Adipocyte (in vitro differentiated cells): Measurements from ENCODE around the gene LENEP.

Experiments
- DNase-seq: peaks from one replicate; pipeline ENCODE4 v3.0.0-alpha.2; 2015; ENCODE audit warnings: low read depth
- H3K27me3 ChIP-seq: replicated peaks from 2 replicates; pipeline ENCODE4 v1.7.0; 2013; ENCODE audit warnings: mild to moderate bottlenecking, low read length, moderate library complexity; ENCODE audit not compliant: control insufficient read depth, insufficient read depth
- H3K36me3 ChIP-seq: 2 replicates; pipeline ENCODE4 v1.7.0; 2013; ENCODE audit warnings: low read length, mild to moderate bottlenecking, moderate library complexity; ENCODE audit not compliant: control insufficient read depth, insufficient read depth, severe bottlenecking
- H3K4me1 ChIP-seq: 2 replicates; pipeline ENCODE4 v1.7.0; 2013; ENCODE audit warnings: mild to moderate bottlenecking, low read length, moderate library complexity; ENCODE audit not compliant: control insufficient read depth, insufficient read depth
- H3K4me3 ChIP-seq: 2 replicates; pipeline ENCODE4 v1.7.0; 2013; ENCODE audit warnings: mild to moderate bottlenecking, low read length, moderate library complexity
- H3K9ac ChIP-seq: 2 replicates; pipeline ENCODE4 v1.7.0; 2013; ENCODE audit warnings: mild to moderate bottlenecking, low read length, moderate library complexity
- H3K9me3 ChIP-seq: 2 replicates; pipeline ENCODE4 v1.7.0; 2013; ENCODE audit warnings: mild to moderate bottlenecking, low read length, moderate library complexity; ENCODE audit not compliant: control insufficient read depth

LENEP gene, protein sequence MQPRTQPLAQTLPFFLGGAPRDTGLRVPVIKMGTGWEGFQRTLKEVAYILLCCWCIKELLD

DNA sequence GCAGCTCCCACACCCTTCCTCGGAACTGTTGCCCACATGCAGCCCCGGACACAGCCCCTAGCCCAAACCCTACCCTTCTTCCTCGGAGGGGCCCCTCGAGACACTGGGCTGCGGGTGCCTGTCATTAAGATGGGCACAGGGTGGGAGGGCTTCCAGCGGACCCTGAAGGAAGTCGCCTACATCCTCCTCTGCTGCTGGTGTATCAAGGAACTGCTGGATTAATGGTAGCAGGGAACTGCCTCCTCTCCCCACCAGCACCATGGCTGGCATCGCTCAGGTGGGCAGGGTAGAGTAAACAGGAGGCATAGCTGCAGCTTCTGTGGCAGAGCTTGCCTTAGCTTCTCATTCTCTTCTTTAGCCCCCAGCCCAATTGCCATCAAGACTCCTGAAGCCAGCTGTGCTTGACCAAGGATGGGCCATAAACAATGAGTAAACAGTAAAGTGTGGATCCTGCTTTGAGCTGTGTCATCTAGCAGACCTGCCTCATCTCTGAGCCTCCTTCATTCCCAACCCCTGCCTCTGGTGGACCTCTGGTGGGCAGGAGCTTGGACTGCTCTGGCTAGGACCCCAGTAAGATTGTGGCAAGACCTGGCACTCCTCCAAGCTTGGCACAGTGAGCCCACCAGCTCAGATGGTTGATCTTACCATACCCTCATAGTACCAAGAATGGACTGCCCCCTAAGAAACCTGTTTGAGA is at the start of gene LENEP:
TSS of gene LENEP (plus strand) at position 15 of the 697 bp plus-strand sequence. CDS start at position 37, 22 bp downstream.
- no peaks in the 10 kb centered on the region for H3K27me3 ChIP-seq
- peaks cover 15% of the 10 kb centered on the region for H3K36me3 ChIP-seq
- peak within 1 kb of the TSS; percentile 43 for H3K9ac ChIP-seq
- H3K9me3 ChIP-seq = no peaks in the 10 kb centered on the region
- no peak within 1 kb of the TSS for H3K4me3 ChIP-seq
- DNase-seq = no peak
- H3K4me1 ChIP-seq = peaks cover 16% of the 10 kb centered on the region

DNA sequence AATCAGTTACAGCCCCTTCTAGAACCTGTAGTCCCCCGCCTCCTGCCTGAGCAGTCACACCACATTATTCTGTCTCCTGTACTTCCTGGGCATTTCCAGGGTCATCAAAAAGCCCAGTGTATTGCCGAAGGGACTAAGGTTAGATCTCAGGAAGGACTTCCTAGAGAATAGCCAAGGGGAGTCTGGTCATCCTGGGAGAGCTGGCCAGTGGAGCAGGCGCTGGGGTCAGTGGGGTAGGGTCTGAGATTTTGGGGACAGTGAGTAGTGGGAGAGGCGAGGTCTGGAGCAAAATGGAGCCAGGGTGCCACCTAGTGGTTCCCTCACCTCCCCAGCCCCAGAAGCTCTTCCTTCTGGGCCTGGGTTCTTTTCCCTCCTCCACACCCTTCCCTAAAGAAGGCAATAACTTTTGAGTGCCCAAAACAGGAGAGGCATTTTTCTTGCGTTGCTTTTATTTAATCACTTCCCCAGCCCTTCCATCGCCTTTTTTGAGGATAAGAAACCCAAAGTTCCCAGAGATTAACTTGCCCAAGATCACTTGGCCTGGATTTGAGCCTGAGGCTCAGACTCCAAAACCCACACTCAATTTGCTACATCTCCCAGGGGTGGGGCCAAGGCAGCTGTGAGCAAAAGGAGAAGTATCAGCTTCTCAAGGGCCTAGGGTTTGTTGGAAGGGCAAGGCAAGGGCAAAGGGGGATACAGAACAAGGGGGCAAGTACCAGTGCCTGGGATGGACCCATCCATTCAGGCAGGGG is 49.6 kb upstream of the LENEP start:
- H3K4me3 ChIP-seq = no peak overlapping the region
- H3K9ac ChIP-seq = peak overlapping the region; percentile 61
- peaks cover 6% of the 10 kb centered on the region for H3K36me3 ChIP-seq
- peak; percentile 73 for DNase-seq
- H3K4me1 ChIP-seq = peaks cover 58% of the 10 kb centered on the region
- no peaks in the 10 kb centered on the region for H3K27me3 ChIP-seq
- no peaks in the 10 kb centered on the region for H3K9me3 ChIP-seq

DNA sequence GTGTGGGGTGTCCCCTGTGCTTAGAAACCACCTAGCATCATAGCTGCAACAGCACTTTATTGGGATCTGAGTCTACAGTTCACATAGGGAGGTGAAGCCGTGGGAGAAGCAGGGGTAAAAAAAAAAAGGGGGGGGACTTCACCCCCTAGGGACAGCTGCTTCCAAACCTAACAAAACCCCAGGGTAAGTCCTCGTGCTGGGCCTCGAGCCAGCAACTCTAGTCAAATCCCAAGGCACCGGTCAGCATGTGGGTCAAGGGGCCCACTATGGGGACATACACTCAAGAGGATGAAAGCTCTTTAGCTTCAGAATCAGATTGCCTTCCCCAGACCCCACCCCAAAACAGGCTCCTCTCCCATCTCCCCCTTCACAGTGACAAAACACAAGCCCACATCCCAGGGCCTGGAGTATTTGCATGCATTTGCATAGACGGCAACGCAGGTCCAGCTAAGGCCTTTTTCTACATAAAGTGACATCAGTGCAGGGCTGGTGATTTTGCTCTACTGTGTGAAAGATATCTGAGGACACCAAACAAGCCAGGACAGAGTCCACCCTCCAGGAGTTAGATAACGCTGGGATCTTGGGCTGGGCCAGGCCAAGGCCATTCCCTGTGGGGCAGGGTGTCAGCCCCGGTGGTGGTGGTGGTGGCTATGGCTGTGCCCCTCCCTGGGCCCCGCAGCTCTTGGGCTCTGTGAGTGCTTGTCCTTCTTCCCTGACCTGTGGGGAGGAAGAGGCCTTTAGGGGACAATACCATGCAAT is 48.8 kb upstream of the LENEP start:
- peaks cover 6% of the 10 kb centered on the region for H3K36me3 ChIP-seq
- H3K4me1 ChIP-seq = peaks cover 57% of the 10 kb centered on the region
- DNase-seq = peak; percentile 38
- peak overlapping the region; percentile 61 for H3K9ac ChIP-seq
- no peak overlapping the region for H3K4me3 ChIP-seq
- no peaks in the 10 kb centered on the region for H3K9me3 ChIP-seq
- H3K27me3 ChIP-seq = no peaks in the 10 kb centered on the region

DNA sequence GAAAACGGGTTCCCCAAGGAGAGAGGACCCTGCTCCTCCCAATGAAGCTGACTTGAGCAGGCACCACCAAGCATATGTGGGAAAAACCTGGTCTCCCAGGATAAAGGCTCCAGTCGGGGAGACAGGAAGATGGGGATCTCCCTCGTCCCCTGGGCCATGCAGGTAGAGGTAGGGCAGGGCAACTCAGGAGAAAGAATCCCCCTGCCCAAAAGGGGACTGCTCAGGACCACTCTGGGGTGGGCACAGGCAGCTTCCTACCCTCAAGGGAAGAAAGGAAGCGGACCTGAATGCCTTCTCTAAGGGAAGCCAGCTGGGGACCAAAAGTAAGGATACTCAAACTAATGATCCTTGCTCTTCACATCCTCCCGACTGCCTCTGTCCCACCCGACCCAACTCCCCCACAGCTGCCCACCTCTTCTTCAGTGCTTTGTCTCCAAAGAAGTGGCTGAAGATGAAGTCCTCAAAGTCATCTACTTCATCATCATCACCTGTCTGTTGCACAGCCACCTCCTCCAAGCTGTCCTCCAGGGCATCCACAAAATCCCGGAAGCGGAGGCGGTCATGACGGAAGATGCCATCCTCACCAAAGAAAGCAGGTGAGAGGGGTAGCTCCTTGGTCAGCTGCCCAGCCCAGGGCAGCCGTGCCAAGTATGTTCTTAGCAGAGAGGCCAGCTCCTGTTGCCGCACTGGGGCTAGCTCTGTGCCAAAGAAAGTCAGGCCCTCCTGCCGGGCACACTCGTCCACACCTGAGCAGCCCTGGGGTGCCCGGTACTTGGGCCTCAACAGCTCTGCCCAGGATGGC is 48.0 kb upstream of the LENEP start:
- DNase-seq = no peak
- Histone ChIP-seq H3K36me3 (peaks cover 7% of the 10 kb centered on the region), H3K4me3 (no peak overlapping the region), H3K9ac (peak overlapping the region; percentile 61), H3K9me3 (no peaks in the 10 kb centered on the region), H3K27me3 (no peaks in the 10 kb centered on the region), H3K4me1 (peaks cover 49% of the 10 kb centered on the region)

DNA sequence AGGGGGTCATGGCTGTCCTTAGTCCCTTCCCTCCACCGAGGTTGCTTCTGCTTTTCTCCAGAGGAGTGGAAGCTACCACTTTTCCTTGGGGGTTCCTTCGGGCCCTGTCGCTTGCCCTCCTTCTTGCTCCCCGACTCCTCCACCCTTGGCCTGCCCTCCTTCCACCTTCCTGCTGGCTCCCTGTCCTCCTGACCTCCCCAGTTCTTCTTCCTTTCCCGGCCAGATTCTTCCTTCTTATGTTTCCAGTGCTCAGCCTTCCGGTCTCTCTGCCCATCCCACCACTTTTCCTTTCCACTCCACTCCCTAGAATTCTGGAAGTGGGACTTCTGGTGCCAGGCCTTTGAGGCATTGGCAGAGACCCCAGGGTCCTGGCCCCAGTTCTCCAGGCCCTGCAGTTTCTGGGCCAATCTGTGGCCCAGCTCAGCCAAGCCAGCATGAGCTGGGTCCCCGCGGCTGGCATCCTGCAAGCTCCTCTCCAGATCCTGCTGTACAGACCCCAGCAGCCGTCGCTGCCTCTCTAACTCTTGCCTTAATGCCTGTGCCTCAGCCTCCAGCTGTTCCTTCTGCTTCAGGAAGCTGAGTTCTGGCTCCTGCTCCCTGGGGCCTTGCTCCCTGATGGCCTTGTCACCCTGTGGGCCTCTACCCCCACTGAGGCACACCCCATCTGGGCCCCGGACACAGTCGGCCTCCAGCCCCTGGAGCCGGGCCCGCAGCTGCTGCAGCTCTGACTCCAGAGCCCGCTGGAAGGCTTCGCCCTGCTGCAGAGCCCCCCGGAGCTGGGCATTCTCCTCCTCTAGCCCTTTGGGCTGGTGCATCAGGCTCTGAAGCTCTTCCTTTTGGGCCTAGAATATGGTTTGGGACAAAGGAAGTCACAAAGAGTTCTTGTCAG is 47.2 kb upstream of the LENEP start:
- peaks cover 41% of the 10 kb centered on the region for H3K4me1 ChIP-seq
- DNase-seq = no peak
- no peaks in the 10 kb centered on the region for H3K9me3 ChIP-seq
- H3K27me3 ChIP-seq = no peaks in the 10 kb centered on the region
- no peak overlapping the region for H3K9ac ChIP-seq
- no peak overlapping the region for H3K4me3 ChIP-seq
- peaks cover 13% of the 10 kb centered on the region for H3K36me3 ChIP-seq

DNA sequence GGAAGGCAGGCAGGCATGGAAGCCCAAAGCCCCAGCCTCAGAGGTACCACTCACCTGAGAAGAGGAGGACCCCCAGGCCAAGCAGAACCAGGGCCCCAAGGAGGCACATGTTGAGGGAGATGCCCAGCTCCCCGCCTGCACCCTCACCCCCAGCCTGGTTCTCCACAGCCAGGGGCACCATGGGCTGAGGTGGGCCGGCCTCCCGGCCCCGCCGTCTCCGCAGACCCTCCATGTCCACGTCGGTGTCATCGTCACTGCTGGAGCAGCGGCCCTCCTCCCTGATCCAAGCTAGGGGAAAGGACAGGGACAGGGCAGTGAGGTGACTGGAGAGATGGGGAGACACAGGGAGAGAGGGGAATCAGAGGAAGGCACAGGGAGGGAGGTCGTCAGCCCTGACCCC is 45.3 kb upstream of the LENEP start:
- peaks cover 24% of the 10 kb centered on the region for H3K4me1 ChIP-seq
- H3K9me3 ChIP-seq = no peaks in the 10 kb centered on the region
- H3K36me3 ChIP-seq = peaks cover 13% of the 10 kb centered on the region
- no peak overlapping the region for H3K9ac ChIP-seq
- no peaks in the 10 kb centered on the region for H3K27me3 ChIP-seq
- H3K4me3 ChIP-seq = no peak overlapping the region
- DNase-seq = no peak

DNA sequence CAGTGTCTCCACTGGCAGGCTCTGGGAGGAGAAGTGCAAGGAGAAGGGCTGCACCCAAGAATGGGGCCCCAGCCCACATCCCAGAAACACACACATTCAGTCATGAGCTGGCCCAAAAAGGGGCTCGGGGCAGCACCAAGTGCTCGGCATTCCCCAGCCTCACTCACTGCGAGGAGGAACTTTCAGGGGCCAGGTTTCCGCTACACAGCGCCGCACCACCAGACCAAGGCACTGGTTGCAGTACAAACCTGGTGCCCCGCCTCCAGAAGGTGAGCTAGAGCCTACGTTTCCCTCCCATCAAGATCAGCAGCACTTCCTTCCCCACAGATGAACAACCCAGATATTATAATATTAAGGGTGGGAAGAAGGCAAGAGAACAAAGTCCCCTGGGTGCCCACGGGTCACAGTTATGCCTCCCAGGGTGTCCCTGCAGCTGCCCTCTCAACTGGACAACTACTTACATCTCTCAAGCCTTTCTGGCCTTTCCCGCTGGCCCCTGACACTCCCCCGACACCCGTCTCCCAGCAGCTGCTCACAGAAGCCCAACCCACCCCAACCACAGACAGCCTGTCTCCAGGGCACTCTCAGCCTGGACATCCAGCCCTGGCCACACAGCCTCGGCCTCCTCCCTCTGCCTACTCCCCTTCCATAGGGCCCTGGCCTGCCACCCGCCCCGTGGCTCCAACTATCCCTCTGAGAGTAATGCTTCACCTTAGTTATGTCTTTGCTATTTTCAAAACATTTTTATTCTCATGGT is 41.3 kb upstream of the LENEP start:
- no peak for DNase-seq
- H3K9me3 ChIP-seq = no peaks in the 10 kb centered on the region
- no peak overlapping the region for H3K9ac ChIP-seq
- peaks cover 14% of the 10 kb centered on the region for H3K4me1 ChIP-seq
- no peaks in the 10 kb centered on the region for H3K27me3 ChIP-seq
- no peak overlapping the region for H3K4me3 ChIP-seq
- H3K36me3 ChIP-seq = peaks cover 13% of the 10 kb centered on the region

DNA sequence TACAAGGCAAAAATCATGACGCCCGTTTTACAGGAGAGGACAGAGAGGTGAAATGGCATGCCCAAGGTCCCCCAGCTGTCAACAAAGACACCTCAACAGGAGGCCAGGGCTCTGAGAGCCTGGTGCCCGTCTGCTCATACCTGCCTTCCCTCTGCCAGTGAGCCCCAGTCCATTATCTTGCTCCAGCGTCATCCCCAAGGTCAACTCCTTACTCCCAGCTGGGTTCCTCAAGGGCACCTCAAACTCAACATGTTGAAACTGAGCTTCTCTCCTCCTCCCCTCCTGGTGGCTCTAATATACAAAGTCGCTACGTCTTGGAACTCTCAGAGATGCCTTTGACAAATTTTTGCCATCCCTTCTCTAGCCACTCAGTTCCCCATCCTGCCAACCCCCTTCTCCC is 40.7 kb upstream of the LENEP start:
- H3K9me3 ChIP-seq = no peaks in the 10 kb centered on the region
- H3K27me3 ChIP-seq = no peaks in the 10 kb centered on the region
- DNase-seq = no peak
- H3K9ac ChIP-seq = no peak overlapping the region
- H3K4me1 ChIP-seq = peaks cover 18% of the 10 kb centered on the region
- H3K4me3 ChIP-seq = no peak overlapping the region
- H3K36me3 ChIP-seq = peaks cover 9% of the 10 kb centered on the region

DNA sequence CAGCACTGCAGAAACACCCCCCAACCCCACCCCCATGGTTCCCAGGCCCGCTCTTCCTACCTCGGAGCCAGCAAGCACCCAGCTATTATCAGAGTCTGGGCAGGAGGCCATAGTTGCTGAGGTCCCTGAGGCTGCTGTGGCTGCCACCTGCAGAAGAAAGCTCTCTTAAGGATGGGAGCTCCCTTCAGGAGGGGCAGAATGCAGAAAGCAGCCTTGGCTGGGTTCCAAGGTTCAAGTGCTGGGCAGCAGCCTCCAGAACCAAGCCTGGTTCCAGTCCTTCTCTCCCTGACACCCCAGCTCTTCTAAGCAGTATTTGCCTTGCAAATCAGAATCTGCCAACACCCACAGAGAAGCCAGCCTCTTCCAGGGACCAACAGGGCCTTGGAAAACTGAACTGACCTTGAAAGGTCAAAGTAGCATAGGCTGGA is 39.8 kb upstream of the LENEP start:
- Histone ChIP-seq H3K9me3 (no peaks in the 10 kb centered on the region), H3K27me3 (no peaks in the 10 kb centered on the region), H3K4me3 (no peak overlapping the region), H3K36me3 (peaks cover 9% of the 10 kb centered on the region), H3K4me1 (peaks cover 18% of the 10 kb centered on the region), H3K9ac (no peak overlapping the region)
- no peak for DNase-seq
